ENCODE results near the gene BBS2. TPM values are rescaled to one million over a fixed set of nuclear protein-coding genes. Genes with fewer than 3 reads are reported as not detected.

BBS2 gene
- total and polyA plus RNA-seq, 2 of the 13 experiments (the other 11 are each of a cell fraction or from before 2014, with no cell fraction given) = 59.7 to 68.3 TPM

- ChIA-PET CTCF (ENCODE audit: low intra/inter-chr PET ratio, low total read pairs) (no interaction called here), POLR2A (no interaction called here)
- FAIRE-seq (no peak), DNase-seq (ENCODE audit: low spot score) (no peak), ATAC-seq (no peak)
- WGBS (ENCODE audit: low lambda C conversion rate) = 96% methylated on average over 2 of the region's 2 CpGs
- in situ Hi-C loops (cut with HindIII; ENCODE audit: extremely low pct_ligation_motif_present, low pct_unique_long_range_greater_than_20kb) (no loop called here), intact Hi-C loops (cut with micrococcal nuclease; ENCODE audit: unreplicated experiment) (no loop called here)
- no TSS peak for BruUV-seq (replicated peaks)
- Histone ChIP-seq H3K36me3 (replicated peaks in 1 of 2; ENCODE audit: control insufficient read depth in 1 of 2, insufficient read depth in 2 of 2, low read length in 2 of 2) (peaks cover 14 to 50% of the 10 kb centered on the region in 2 experiments), H3K27ac (ENCODE audit: extremely low read length, insufficient read depth, low read length) (no peak overlapping the region), H3K27me3 (ENCODE audit: control insufficient read depth in 1 of 2, insufficient read depth in 2 of 2, low read length in 2 of 2) (no peaks in the 10 kb centered on the region; a peak in 1 of 5 replicates), H2AFZ (ENCODE audit: low read length) (no peak overlapping the region), H3K9ac (ENCODE audit: insufficient read depth, low read depth, low read length) (no peak overlapping the region), H3K4me2 (ENCODE audit: low read depth, low read length) (no peak overlapping the region), H3K9me3 (ENCODE audit: low read length) (no peaks in the 10 kb centered on the region), H4K20me1 (ENCODE audit: insufficient read depth, low read length) (peaks cover 30% of the 10 kb centered on the region), H3K4me3 (replicated peaks in 1 of 3; ENCODE audit: insufficient read depth in 1 of 3, low read depth in 2 of 3, low read length in 3 of 3) (no peak overlapping the region), H3K4me1 (ENCODE audit: insufficient read depth, low read length) (peaks cover 33% of the 10 kb centered on the region), H3K79me2 (ENCODE audit: insufficient read depth, low read length) (peaks cover 53% of the 10 kb centered on the region)
- TF ChIP-seq ZNF75D (CRISPR knock-in tag; IDR thresholded peaks at IDR 0.05; ENCODE audit: borderline replicate concordance) (no peak), ZNF558 (CRISPR knock-in tag; IDR thresholded peaks at IDR 0.05; ENCODE audit: borderline replicate concordance) (no peak), HNRNPUL1 (IDR thresholded peaks at IDR 0.05; ENCODE audit: low read depth, low read length) (no peak), ZNF674 (CRISPR knock-in tag; IDR thresholded peaks at IDR 0.05; ENCODE audit: low read depth) (no peak)
Measured at GRCh38 chr16:56447286-56447685, 72.5 kb downstream of the BBS2 start.

GRCh38 chr16:56438038-56438437 is 81.8 kb downstream of the BBS2 start:
- in situ Hi-C loops (cut with HindIII; ENCODE audit: extremely low pct_ligation_motif_present, low pct_unique_long_range_greater_than_20kb) (no loop called here), intact Hi-C loops (cut with micrococcal nuclease; ENCODE audit: unreplicated experiment) (no loop called here)
- WGBS (ENCODE audit: low lambda C conversion rate) = 100% methylated on average over 1 of the region's 1 CpG
- Histone ChIP-seq H3K4me2 (ENCODE audit: low read depth, low read length) (no peak overlapping the region), H2AFZ (ENCODE audit: low read length) (no peak overlapping the region), H3K79me2 (ENCODE audit: insufficient read depth, low read length) (no peaks in the 10 kb centered on the region), H3K27ac (ENCODE audit: extremely low read length, insufficient read depth, low read length) (no peak overlapping the region), H3K9ac (ENCODE audit: insufficient read depth, low read depth, low read length) (no peak overlapping the region), H3K4me3 (replicated peaks in 1 of 3; ENCODE audit: insufficient read depth in 1 of 3, low read depth in 2 of 3, low read length in 3 of 3) (no peak overlapping the region), H4K20me1 (ENCODE audit: insufficient read depth, low read length) (no peaks in the 10 kb centered on the region), H3K9me3 (ENCODE audit: low read length) (no peaks in the 10 kb centered on the region), H3K36me3 (replicated peaks in 1 of 2; ENCODE audit: control insufficient read depth in 1 of 2, insufficient read depth in 2 of 2, low read length in 2 of 2) (peaks cover 11 to 78% of the 10 kb centered on the region in 2 experiments), H3K27me3 (ENCODE audit: control insufficient read depth in 1 of 2, insufficient read depth in 2 of 2, low read length in 2 of 2) (no peaks in the 10 kb centered on the region), H3K4me1 (ENCODE audit: insufficient read depth, low read length) (no peaks in the 10 kb centered on the region)
- FAIRE-seq = no peak
- BruUV-seq (replicated peaks) = no TSS peak
- TF ChIP-seq MXI1 (IDR thresholded peaks at IDR 0.05; ENCODE audit: borderline replicate concordance, low read depth, low read length) = no peak
- TF ChIP-seq RARA (CRISPR knock-in tag; IDR thresholded peaks at IDR 0.05) = no peak
- TF ChIP-seq GLI4 (CRISPR knock-in tag; IDR thresholded peaks at IDR 0.05; ENCODE audit: borderline replicate concordance) = no peak
- no peak for TF ChIP-seq ZNF501 (CRISPR knock-in tag; IDR thresholded peaks at IDR 0.05)
- no peak for TF ChIP-seq ZBTB8A (CRISPR knock-in tag; IDR thresholded peaks at IDR 0.05; ENCODE audit: borderline replicate concordance, low read depth)
- TF ChIP-seq ZNF121 (CRISPR knock-in tag; IDR thresholded peaks at IDR 0.05) = no peak
- TF ChIP-seq BCL3 (CRISPR knock-in tag; IDR thresholded peaks at IDR 0.05) = no peak
- no peak for TF ChIP-seq ATF1 (CRISPR knock-in tag; IDR thresholded peaks at IDR 0.05)
- TF ChIP-seq BHLHE40 (IDR thresholded peaks at IDR 0.05; ENCODE audit: low read length) = no peak
- no peak for TF ChIP-seq GFI1 (CRISPR knock-in tag; IDR thresholded peaks at IDR 0.05; ENCODE audit: borderline replicate concordance)
- TF ChIP-seq ISL2 (CRISPR knock-in tag; IDR thresholded peaks at IDR 0.05) = no peak
- no peak for TF ChIP-seq GZF1 (CRISPR knock-in tag; IDR thresholded peaks at IDR 0.05)
- no peak for TF ChIP-seq NCOR1 (IDR thresholded peaks at IDR 0.05; ENCODE audit: borderline replicate concordance, low read length)
- TF ChIP-seq CAMTA2 (CRISPR knock-in tag; IDR thresholded peaks at IDR 0.05; ENCODE audit: borderline replicate concordance) = no peak
- TF ChIP-seq SIX4 (CRISPR knock-in tag; IDR thresholded peaks at IDR 0.05) = no peak
- TF ChIP-seq CBFB (CRISPR knock-in tag; IDR thresholded peaks at IDR 0.05) = no peak
- ATAC-seq = no peak; the same call in 2 of the 3 replicates
- DNase-seq (ENCODE audit: low spot score) = no peak
- ChIA-PET POLR2A (interaction anchor here (1.1 kb wide), 1 partner anchor 15 kb away, joined by 3 read pairs; no protein-coding TSS in a partner anchor), CTCF (ENCODE audit: low intra/inter-chr PET ratio, low total read pairs) (no interaction called here)

Measured in HepG2 (cell line).